Neural progenitor cell (in vitro differentiated cells): ENCODE data around the gene REXO5.

Experiments used
- EZH2 ChIP-seq: fragments of 200-600 bp; sonication (generic); IDR thresholded peaks from 2 replicates; pipeline ENCODE4 v1.6.1; 2017; ENCODE audit warnings: antibody characterized with exemption, mild to moderate bottlenecking, moderate library complexity
- EZH2phosphoT487 ChIP-seq: fragments of 200-600 bp; sonication (generic); IDR thresholded peaks from 2 replicates; pipeline ENCODE4 v1.6.1; 2017; ENCODE audit warnings: antibody characterized with exemption
- TF ChIP-seq, protein P1 (sequence below): fragments of 200-600 bp; sonication (generic); IDR thresholded peaks from 2 replicates; pipeline ENCODE4 v1.5.1; 2017; ENCODE audit warnings: antibody characterized with exemption, mild to moderate bottlenecking

DNA sequence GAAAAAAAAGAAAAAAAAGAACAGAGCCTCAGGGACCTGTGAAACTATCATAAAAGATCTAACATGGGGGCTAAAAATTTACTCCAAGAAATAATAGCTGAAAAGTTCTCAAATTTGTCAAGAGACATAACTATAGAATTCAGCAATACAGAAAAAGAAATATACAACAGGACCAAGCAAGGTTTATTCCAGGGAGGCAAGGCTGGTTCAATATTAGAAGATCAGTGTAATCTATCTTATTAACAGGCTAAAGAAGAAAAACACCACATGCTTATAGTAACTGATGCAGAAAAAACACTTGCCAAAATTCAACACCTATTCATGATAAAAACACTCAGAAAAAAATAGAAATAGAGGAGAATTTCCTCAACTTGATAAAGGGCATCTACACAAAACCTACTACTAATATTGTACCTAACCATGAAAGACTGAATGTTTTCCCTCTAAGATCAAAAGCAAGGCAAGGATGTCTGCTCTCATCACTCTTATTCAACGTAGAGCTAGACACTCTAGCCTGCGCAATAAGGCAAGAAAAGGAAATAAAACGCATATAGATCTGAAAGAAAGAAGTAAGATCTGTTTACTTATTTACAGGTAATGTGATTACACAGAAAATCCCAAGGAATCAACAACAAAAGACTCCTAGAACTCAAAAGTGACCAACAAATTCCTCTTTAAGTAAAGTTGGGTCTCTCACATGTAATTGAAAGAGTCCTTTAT, 43.8 kb upstream of the REXO5 start:
- TF ChIP-seq, protein P1, sequence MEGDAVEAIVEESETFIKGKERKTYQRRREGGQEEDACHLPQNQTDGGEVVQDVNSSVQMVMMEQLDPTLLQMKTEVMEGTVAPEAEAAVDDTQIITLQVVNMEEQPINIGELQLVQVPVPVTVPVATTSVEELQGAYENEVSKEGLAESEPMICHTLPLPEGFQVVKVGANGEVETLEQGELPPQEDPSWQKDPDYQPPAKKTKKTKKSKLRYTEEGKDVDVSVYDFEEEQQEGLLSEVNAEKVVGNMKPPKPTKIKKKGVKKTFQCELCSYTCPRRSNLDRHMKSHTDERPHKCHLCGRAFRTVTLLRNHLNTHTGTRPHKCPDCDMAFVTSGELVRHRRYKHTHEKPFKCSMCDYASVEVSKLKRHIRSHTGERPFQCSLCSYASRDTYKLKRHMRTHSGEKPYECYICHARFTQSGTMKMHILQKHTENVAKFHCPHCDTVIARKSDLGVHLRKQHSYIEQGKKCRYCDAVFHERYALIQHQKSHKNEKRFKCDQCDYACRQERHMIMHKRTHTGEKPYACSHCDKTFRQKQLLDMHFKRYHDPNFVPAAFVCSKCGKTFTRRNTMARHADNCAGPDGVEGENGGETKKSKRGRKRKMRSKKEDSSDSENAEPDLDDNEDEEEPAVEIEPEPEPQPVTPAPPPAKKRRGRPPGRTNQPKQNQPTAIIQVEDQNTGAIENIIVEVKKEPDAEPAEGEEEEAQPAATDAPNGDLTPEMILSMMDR, result no peak
- TF ChIP-seq EZH2 (no peak), EZH2phosphoT487 (no peak)
